IMR-90 (cell line): ENCODE results near the gene CEP170B. TPM values are rescaled to one million over a fixed set of nuclear protein-coding genes. Genes with fewer than 3 reads are reported as not detected.

Experiments
- ATAC-seq: fragments of 200-7000 bp; cut with Tn5 transposase; 2 replicates; pipeline ENCODE4 v1.9.1; 2020; ENCODE audit warnings: low read depth, mild to moderate bottlenecking, moderate library complexity
- BruUV-seq: library from RNA; stranded (reverse); fragments of 400-500 nt; replicated peaks from 2 replicates; lab custom pipeline; 2021; lab: Mats Ljungman, UMichigan
- CTCF ChIA-PET: fragments of 300-600 bp; formaldehyde crosslinking; extraction: SDS; loops from one replicate; lab custom pipeline; 2021; ENCODE audit warnings: antibody characterized with exemption; lab: Yijun Ruan, JAX
- POLR2A ChIA-PET: fragments of 300-600 bp; sonication (Branson Sonifier 250); formaldehyde crosslinking; loops from one replicate; lab custom pipeline; 2022; ENCODE audit warnings: antibody characterized with exemption; ENCODE audit not compliant: unreplicated experiment; lab: Charles Lee
- DNase-seq: peaks from one replicate; pipeline ENCODE4 v3.0.0; 2013
- H2AFZ ChIP-seq: replicated peaks from 2 replicates; pipeline ENCODE3; 2013; ENCODE audit warnings: low read length, mild to moderate bottlenecking; ENCODE audit not compliant: poor library complexity
- H2AK5ac ChIP-seq: 2 replicates; pipeline ENCODE4 v1.6.1; 2013; ENCODE audit warnings: low read depth, low read length, inconsistent platforms
- H2AK9ac ChIP-seq: replicated peaks from 2 replicates; pipeline ENCODE3; 2013; ENCODE audit warnings: mild to moderate bottlenecking, low read depth, low read length, moderate library complexity; ENCODE audit not compliant: poor library complexity
- H2BK120ac ChIP-seq: 2 replicates; pipeline ENCODE4 v1.6.1; 2013; ENCODE audit warnings: low read depth, low read length, inconsistent platforms
- H2BK15ac ChIP-seq: 3 replicates; pipeline ENCODE4 v1.6.1; 2013; ENCODE audit warnings: low read depth, low read length, inconsistent platforms
- H2BK20ac ChIP-seq: 2 replicates; pipeline ENCODE4 v1.6.1; 2013; ENCODE audit warnings: low read depth, mild to moderate bottlenecking, inconsistent platforms, low read length, moderate library complexity
- H2BK5ac ChIP-seq: 2 replicates; pipeline ENCODE4 v1.6.1; 2013; ENCODE audit warnings: mild to moderate bottlenecking, low read depth, low read length, inconsistent platforms; ENCODE audit not compliant: poor library complexity, severe bottlenecking
- H3K14ac ChIP-seq: replicated peaks from 2 replicates; pipeline ENCODE4 v1.6.1; 2013; ENCODE audit warnings: low read depth, low read length, inconsistent platforms
- H3K18ac ChIP-seq: 2 replicates; pipeline ENCODE4 v1.6.1; 2013; ENCODE audit warnings: low read depth, low read length, control low read depth
- H3K23ac ChIP-seq: 2 replicates; pipeline ENCODE4 v1.6.1; 2013; ENCODE audit warnings: low read depth, low read length, inconsistent platforms
- H3K27ac ChIP-seq: 2 replicates; pipeline ENCODE4 v1.5.1; 2013; ENCODE audit warnings: mild to moderate bottlenecking, control low read depth, low read length; ENCODE audit not compliant: insufficient read depth
- H3K27me3 ChIP-seq: 2 replicates; pipeline ENCODE4 v1.6.1; 2013; ENCODE audit warnings: low read length; ENCODE audit not compliant: control insufficient read depth, insufficient read depth
- H3K36me3 ChIP-seq: 2 replicates; pipeline ENCODE4 v1.6.1; 2013; ENCODE audit warnings: low read length, mixed read lengths; ENCODE audit not compliant: control insufficient read depth, insufficient read depth
- H3K4ac ChIP-seq: 2 replicates; pipeline ENCODE4 v1.6.1; 2013; ENCODE audit warnings: low read depth, low read length, inconsistent platforms
- H3K4me1 ChIP-seq: 2 replicates; pipeline ENCODE4 v1.6.1; 2013; ENCODE audit warnings: low read length, mixed read lengths; ENCODE audit not compliant: control insufficient read depth, insufficient read depth
- H3K4me2 ChIP-seq: 2 replicates; pipeline ENCODE4 v1.6.1; 2013; ENCODE audit warnings: low read depth, mild to moderate bottlenecking, control low read depth, low read length, moderate library complexity
- H3K4me3 ChIP-seq: 2 replicates; pipeline ENCODE4 v1.5.1; 2013; ENCODE audit warnings: low read depth, mild to moderate bottlenecking, control low read depth, low read length, moderate library complexity; ENCODE audit not compliant: insufficient read depth
- H3K56ac ChIP-seq: 2 replicates; pipeline ENCODE4 v1.6.1; 2013; ENCODE audit warnings: low read length, inconsistent platforms; ENCODE audit not compliant: insufficient read depth; ENCODE audit errors: extremely low read depth
- H3K79me1 ChIP-seq, 2 experiments: 2 replicates each; pipeline ENCODE4 v1.6.1; 2013; ENCODE audit warnings: low read length in 2 of 2, inconsistent platforms in 1 of 2, low read depth in 1 of 2
- H3K9ac ChIP-seq: 2 replicates; pipeline ENCODE4 v1.6.1; 2013; ENCODE audit warnings: low read depth, low read length, control low read depth
- H3K9me1 ChIP-seq: 2 replicates; pipeline ENCODE4 v1.6.1; 2013; ENCODE audit warnings: low read length, inconsistent platforms; ENCODE audit not compliant: insufficient read depth
- H3K9me3 ChIP-seq: 2 replicates; pipeline ENCODE4 v1.6.1; 2013; ENCODE audit warnings: low read length; ENCODE audit not compliant: control insufficient read depth, insufficient read depth
- H4K20me1 ChIP-seq: 2 replicates; pipeline ENCODE4 v1.6.1; 2013; ENCODE audit warnings: low read length, inconsistent platforms; ENCODE audit not compliant: insufficient read depth
- H4K5ac ChIP-seq: 2 replicates; pipeline ENCODE4 v1.6.1; 2013; ENCODE audit warnings: mild to moderate bottlenecking, low read depth, low read length, control low read depth
- H4K8ac ChIP-seq, 2 experiments: 2 replicates each; pipeline ENCODE4 v1.6.1; 2013; ENCODE audit warnings: low read depth in 2 of 2, low read length in 2 of 2, control low read depth in 1 of 2, inconsistent platforms in 1 of 2
- H4K91ac ChIP-seq: 2 replicates; pipeline ENCODE4 v1.6.1; 2013; ENCODE audit warnings: low read depth, low read length, inconsistent platforms; ENCODE audit not compliant: insufficient read depth
- SMC3 ChIP-seq: fragments of 150-350 bp; IDR thresholded peaks from 2 replicates; pipeline ENCODE4 v1.6.1; 2016; ENCODE audit warnings: low read depth, mild to moderate bottlenecking, antibody characterized with exemption, low read length, moderate library complexity
- WGBS, 2 experiments: methylation state at CpG; one replicate each; pipeline versions ENCODE4 v1.1.5 to v1.1.7; 2013; ENCODE audit warnings: missing lambda C conversion rate in 2 of 2; ENCODE audit not compliant: insufficient read length in 1 of 2; ENCODE audit errors: extremely low coverage in 2 of 2; 5-methylcytosine and 5-hydroxymethylcytosine counted together
- dilution Hi-C: fragments of 300-500 bp; cut with HindIII; formaldehyde crosslinking; loops from one replicate; pipeline ENCODE4 v1.14.3; 2018; ENCODE audit warnings: low sequenced_read_pairs; ENCODE audit not compliant: unreplicated experiment
- in situ Hi-C: fragments of 300-500 bp; cut with MboI; formaldehyde crosslinking; loops from 3 replicates; pipeline ENCODE4 v1.14.3; 2019; ENCODE audit warnings: low sequenced_read_pairs, inconsistent platforms, mixed read lengths
- intact Hi-C: fragments of 100-400 bp; cut with micrococcal nuclease; formaldehyde crosslinking; loops from 2 replicates; pipeline ENCODE4 v1.10.0; 2022
- polyA plus RNA-seq, 3 experiments: library from polyadenylated mRNA; depleted of rRNA; stranded (reverse); fragments of >200 nt; gene quantifications; 2 replicates each; pipeline ENCODE4 v1.2.3, GENCODE V29; 2012; ENCODE audit warnings: low replicate concordance in 1 of 3
- total RNA-seq: library from RNA; depleted of rRNA; stranded (reverse); fragments of >200 nt; gene quantifications from 2 replicates; pipeline ENCODE4 v1.2.3, GENCODE V29; 2012

CEP170B gene
- total and polyA plus RNA-seq, 2 of the 4 experiments (the other 2 are of a cell fraction) = 3.6 to 13.1 TPM

DNA sequence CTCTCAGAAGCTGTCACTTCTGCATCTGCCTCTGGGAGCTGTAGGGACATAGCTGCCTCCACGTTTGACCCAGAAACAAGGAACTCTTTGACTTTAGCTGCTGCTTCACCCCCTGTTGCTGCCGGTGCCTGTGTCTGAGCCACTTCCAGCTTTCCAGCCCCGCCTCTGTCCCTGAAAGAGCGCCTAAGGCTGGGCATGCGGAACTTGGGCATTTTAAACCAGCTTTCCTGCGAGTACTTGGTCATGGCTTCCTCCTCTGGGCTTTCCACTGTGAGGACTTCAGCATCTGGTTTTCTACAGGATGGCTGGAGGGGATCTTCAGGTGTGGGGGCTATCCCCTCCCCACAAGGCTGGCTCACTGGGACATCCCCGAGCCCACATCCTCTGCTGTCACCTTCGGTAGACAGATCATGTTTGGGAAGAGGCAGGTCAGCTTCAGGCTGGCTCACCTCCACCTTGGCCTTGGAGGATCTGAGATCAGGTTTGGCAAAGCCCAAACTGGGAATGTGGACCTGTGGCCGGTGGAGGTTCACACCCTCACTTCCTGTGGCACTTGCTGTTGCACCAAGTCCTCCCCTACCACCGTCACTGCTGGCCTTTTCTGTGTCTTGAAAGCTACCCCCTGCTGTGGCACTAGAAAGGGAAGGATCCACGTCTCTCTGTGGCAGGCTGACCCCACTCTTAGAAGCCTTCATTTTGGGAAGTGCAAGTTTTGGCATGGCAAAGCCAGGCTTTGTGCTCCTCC lies 74.8 kb downstream of the CEP170B start:
- intact Hi-C loops (no loop called here), in situ Hi-C loops (loop anchor here (5.0 kb wide), 1 partner anchor 32 kb away; no protein-coding TSS in a partner anchor), dilution Hi-C loops (loop anchor here (10.0 kb wide), 1 partner anchor 115 kb away; no protein-coding TSS in a partner anchor)
- H3K36me3 ChIP-seq = no peaks in the 10 kb centered on the region
- H2BK15ac ChIP-seq = no peak overlapping the region
- no peak overlapping the region for H2AFZ ChIP-seq
- no peak overlapping the region for H4K5ac ChIP-seq
- no peaks in the 10 kb centered on the region for H4K20me1 ChIP-seq
- no peaks in the 10 kb centered on the region for H3K79me1 ChIP-seq
- no peak overlapping the region for H3K14ac ChIP-seq
- H3K23ac ChIP-seq = no peak overlapping the region
- no peak overlapping the region for H3K9ac ChIP-seq
- no peak overlapping the region for H3K4me3 ChIP-seq
- CTCF ChIA-PET = no interaction called here
- ATAC-seq = no peak
- no TSS peak for BruUV-seq
- no peak overlapping the region for H4K91ac ChIP-seq
- DNase-seq = no peak
- H3K18ac ChIP-seq = no peak overlapping the region
- POLR2A ChIA-PET = interaction anchor here (0.6 kb wide), 1 partner anchor 46 kb away, joined by 3 read pairs; the partner anchor contains the start of gene CLBA1
- H2BK120ac ChIP-seq = no peak overlapping the region
- no peak overlapping the region for H2BK20ac ChIP-seq
- H3K4me2 ChIP-seq = no peak overlapping the region
- H3K27me3 ChIP-seq = peaks cover 31% of the 10 kb centered on the region
- TF ChIP-seq SMC3 = no peak
- H2AK9ac ChIP-seq = no peak overlapping the region
- H2AK5ac ChIP-seq = no peak overlapping the region
- no peak overlapping the region for H3K4ac ChIP-seq
- H3K4me1 ChIP-seq = no peaks in the 10 kb centered on the region
- WGBS, 2 experiments = 40% methylated on average over 6 of the region's 11 CpGs; no CpG with 5 or more reads in 1 of the 2 experiments
- H3K9me1 ChIP-seq = no peaks in the 10 kb centered on the region
- H3K56ac ChIP-seq = no peak overlapping the region
- no peak overlapping the region for H2BK5ac ChIP-seq
- no peaks in the 10 kb centered on the region for H3K9me3 ChIP-seq
- H3K27ac ChIP-seq = no peak overlapping the region
- no peak overlapping the region for H4K8ac ChIP-seq
